D721Med (cell line): ENCODE results near the gene DNAL4.
"Not testable (repeated sequence)": the region's sequence is repeated elsewhere in the genome, so short reads cannot be mapped to it uniquely, and the experiment has no call there.

ENCODE experiments used
- DNase-seq: peaks from one replicate; pipeline ENCODE4 v3.0.0; 2011; ENCODE audit warnings: low spot score; ENCODE audit not compliant: insufficient read length
- FAIRE-seq: peaks from 2 replicates; lab custom pipeline; 2011; peaks lifted over from hg19 to GRCh38; lab: Jason Lieb, UNC
- TF ChIP-seq, protein P1 (sequence below): IDR thresholded peaks from 2 replicates; pipeline ENCODE4 v1.5.1; 2012; ENCODE audit warnings: mild to moderate bottlenecking, control low read depth; ENCODE audit not compliant: insufficient read depth; ENCODE audit errors: missing control alignments

DNAL4 gene

DNA sequence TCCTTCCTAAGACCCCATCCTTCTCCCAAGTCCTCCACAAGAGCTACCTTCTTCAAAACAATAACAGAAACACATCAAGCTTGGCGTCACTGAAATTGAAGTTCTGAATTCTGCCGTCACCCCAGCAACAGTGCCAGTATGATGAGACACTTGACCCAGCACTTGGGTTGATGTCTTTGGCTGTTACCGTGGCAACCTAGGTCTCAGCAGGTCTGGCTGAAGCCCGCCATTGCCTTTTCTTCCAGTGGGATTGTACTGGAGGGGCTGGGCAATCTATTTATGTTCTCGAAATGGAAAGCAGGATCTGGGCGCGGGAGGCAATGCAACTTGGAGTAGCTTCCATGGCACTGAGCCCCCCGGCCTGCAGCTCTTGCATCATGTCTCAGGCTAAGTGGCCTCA is 26.1 kb upstream of the DNAL4 start:
- no peak for DNase-seq

DNA sequence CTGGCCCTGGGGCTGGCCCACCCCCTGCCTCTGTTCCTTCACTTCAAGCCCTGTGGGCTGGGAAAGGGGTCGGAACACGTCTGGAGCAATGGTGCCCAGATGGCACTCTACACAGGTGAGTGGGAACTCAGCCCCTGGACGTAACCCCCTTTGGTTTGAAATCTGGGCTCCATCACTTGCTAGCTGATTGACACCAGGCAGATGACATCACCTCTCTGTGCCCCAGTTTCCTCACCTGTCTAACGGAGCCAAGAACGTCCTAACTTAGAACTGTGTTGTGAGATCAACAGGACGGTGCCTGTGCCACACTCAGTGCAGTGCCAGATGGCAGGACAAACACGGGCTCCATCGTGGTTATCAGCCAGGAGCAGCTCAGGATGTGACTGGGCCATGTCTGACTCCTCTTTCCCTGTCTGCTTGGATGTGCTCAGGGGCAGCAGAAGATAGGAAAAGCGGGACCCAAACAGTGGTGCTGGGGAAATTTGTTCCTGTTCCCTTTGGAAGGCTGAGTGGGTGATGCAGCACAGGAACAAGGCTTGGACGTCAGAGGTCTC is 25.5 kb upstream of the DNAL4 start:
- TF ChIP-seq, protein P1, sequence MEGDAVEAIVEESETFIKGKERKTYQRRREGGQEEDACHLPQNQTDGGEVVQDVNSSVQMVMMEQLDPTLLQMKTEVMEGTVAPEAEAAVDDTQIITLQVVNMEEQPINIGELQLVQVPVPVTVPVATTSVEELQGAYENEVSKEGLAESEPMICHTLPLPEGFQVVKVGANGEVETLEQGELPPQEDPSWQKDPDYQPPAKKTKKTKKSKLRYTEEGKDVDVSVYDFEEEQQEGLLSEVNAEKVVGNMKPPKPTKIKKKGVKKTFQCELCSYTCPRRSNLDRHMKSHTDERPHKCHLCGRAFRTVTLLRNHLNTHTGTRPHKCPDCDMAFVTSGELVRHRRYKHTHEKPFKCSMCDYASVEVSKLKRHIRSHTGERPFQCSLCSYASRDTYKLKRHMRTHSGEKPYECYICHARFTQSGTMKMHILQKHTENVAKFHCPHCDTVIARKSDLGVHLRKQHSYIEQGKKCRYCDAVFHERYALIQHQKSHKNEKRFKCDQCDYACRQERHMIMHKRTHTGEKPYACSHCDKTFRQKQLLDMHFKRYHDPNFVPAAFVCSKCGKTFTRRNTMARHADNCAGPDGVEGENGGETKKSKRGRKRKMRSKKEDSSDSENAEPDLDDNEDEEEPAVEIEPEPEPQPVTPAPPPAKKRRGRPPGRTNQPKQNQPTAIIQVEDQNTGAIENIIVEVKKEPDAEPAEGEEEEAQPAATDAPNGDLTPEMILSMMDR = no peak
- FAIRE-seq (no peak), DNase-seq (no peak)

More for the DNA sequence above, 26.1 kb upstream of the DNAL4 start:
- no peak for FAIRE-seq
- TF ChIP-seq, protein P1 = no peak

DNA sequence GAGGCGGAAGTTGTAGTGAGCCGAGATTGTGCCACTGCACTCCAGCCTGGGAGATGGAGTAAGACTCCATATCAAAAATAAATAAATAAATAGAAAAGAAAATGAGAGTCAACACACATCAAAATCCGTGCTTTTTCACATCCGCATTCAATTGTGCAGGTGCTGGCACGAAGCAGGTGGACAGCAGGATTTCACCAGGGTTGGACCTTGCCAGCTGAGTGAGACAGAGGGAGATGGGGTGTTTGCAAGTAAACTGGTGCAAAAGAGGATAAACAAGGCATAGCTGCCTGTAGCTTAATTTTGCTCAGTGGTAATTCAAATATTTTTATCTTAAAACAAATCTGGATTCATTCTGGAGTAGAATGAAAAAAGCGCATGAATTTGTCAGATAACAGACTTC is 23.3 kb upstream of the DNAL4 start:
- TF ChIP-seq, protein P1 = no peak
- FAIRE-seq (no peak), DNase-seq (no peak)

DNA sequence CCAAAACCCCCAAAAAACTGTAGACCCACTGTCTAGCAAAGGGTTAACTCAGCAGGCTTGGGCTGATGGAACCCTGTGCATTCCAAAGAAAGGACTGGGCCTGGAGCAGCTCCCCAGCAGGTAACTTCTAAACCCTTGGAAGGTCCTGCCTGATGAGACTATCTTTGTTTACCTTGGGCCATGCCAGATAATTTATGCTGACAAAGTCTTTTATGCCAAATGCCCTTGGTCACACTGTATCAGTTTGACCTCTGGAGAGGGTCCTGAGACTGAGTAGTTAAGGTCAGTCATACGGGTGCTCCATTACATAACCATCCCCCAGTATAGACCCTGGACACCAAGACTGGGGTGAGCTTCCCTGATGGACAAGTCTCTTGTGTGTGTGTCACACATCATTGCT is 21.9 kb upstream of the DNAL4 start:
- TF ChIP-seq, protein P1 = no peak
- FAIRE-seq (no peak), DNase-seq (no peak)

DNA sequence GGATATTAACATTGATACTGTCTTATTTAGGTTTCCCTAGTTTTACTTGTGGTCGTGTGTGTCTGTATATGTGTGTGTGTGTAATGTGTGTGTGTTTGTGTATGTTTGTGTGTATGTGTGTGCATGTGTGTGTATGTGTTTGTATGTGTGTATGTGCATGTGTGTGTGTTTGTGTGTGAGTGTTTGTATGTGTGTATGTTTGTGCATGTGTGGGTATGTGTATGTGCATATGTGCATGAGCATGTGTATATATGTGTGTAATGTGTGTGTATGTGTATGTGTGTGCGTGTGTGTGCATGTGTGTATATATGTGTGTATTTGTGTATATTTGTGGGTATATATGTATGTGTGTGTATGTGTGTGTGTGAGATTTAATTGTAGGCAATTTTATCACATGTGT is 17.3 kb upstream of the DNAL4 start:
- TF ChIP-seq, protein P1 = no peak
- DNase-seq (no peak), FAIRE-seq (no peak)

DNA sequence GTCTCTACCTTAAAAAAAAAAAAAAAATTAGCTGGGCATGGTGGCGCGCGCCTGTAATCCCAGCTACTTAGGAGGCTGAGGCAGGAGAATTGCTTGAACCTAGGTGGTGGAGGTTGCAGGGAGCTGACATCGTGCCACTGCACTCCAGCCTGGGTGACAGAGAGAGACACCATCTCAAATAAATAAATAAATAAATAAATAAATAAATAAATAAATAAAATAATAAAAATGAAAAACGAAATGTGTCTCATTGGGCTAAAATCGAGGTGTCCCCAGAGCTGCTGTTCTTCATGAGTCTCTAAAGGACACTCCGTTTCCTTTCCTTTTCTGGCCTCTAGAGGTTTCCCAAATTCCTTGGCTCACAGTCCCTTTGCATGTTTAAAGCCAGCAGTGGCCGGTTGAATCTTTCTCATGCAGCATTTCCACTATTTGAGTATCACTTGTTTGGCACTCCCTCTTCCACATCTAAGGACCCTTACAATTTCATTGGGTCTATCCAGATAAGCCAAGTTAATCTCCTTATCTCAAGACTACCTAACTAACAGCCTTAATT is 11.2 kb upstream of the DNAL4 start:
- not testable (repeated sequence) for DNase-seq, FAIRE-seq

DNA sequence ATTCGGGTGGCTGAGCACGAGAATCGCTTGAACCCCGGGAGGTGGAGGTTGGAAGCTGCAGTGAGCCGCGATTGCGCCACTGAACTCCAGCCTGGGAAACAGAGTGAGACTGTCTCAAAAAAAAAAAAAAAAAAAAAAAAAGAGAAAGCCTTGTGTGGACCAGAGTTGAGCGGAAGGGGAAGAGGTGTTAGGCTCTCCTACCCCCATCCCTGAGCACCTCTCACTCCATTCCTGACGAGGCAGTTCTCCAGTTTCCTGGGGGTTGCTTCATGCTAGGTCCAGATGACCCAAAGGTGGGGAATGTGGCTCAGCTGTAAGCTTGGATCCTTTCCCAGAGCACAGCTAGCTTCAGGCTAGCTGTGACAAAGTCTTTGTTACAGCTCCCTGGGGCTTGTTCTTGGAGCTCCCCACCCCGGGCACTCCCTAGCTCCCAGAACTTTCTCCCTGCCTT is 8.8 kb upstream of the DNAL4 start:
- DNase-seq = no peak
- TF ChIP-seq, protein P1 = no peak
- no peak for FAIRE-seq
